Tibial artery (tissue), 4 donors: ENCODE data around the gene PNPLA6.

Experiments
- DNase-seq, 2 donors: peaks; one replicate each; pipeline ENCODE4 v3.0.0-alpha.2; 2019
- H3K27ac ChIP-seq, 2 donors: fragments of 200-600 bp; sonication (generic) in 1 of 2; 1 replicate in 1 of 2; 2 replicates in 1 of 2; pipeline ENCODE4 v1.5.1; 2018 to 2019; ENCODE audit warnings: mild to moderate bottlenecking in 1 of 2
- H3K27me3 ChIP-seq, 2 donors: fragments of 200-600 bp; sonication (generic) in 1 of 2; one replicate each; pipeline versions ENCODE4 v1.5.1 to v1.6.0; 2016 to 2019
- H3K36me3 ChIP-seq, 3 donors: fragments of 200-600 bp; sonication (generic) in 2 of 3; one replicate each; pipeline ENCODE4 v1.5.1; 2016 to 2019; ENCODE audit warnings: mild to moderate bottlenecking in 2 of 3
- H3K4me1 ChIP-seq, 4 donors: fragments of 200-600 bp; sonication (generic) in 2 of 4; 1 replicate in 3 of 4; 2 replicates in 1 of 4; pipeline ENCODE4 v1.5.1; 2016 to 2019
- H3K4me3 ChIP-seq, 2 donors: fragments of 200-600 bp; sonication (generic) in 1 of 2; 1 replicate in 1 of 2; 2 replicates in 1 of 2; pipeline ENCODE4 v1.5.1; 2018 to 2019; ENCODE audit warnings: mild to moderate bottlenecking in 2 of 2
- H3K9me3 ChIP-seq, 3 donors: fragments of 200-600 bp; sonication (generic) in 1 of 3; one replicate each; pipeline ENCODE4 v1.5.1; 2016 to 2019
- CTCF ChIP-seq, 2 experiments: fragments of 200-600 bp in 1 of 2; fragments of 450-650 bp in 1 of 2; IDR thresholded peaks; one replicate each; pipeline ENCODE4 v1.5.1; 2017 to 2019; ENCODE audit warnings: antibody characterized with exemption in 2 of 2, mild to moderate bottlenecking in 1 of 2, moderate library complexity in 1 of 2
- intact Hi-C: fragments of 100-400 bp; cut with DNase I; formaldehyde crosslinking; loops from one replicate; pipeline ENCODE4 v1.15.0; 2023; ENCODE audit warnings: low total_unique reads

Gene PNPLA6

GRCh38 chr19:7589822-7590221 is 54.3 kb downstream of the PNPLA6 start:
- H3K9me3 ChIP-seq, result no peaks in the 10 kb centered on the region
- no peaks in the 10 kb centered on the region for H3K4me1 ChIP-seq
- H3K27me3 ChIP-seq, result peaks cover 0 to 30% of the 10 kb centered on the region in 2 donors
- intact Hi-C loops, result no loop called here
- no peaks in the 10 kb centered on the region for H3K36me3 ChIP-seq
- DNase-seq, result no peak
- no peak overlapping the region for H3K27ac ChIP-seq
- no peak overlapping the region for H3K4me3 ChIP-seq
- TF ChIP-seq CTCF (IDR thresholded peaks at IDR 0.05), result no peak

GRCh38 chr19:7590256-7590655 is 54.7 kb downstream of the PNPLA6 start:
- H3K36me3 ChIP-seq, result no peaks in the 10 kb centered on the region
- no peak for DNase-seq
- peaks cover 0 to 34% of the 10 kb centered on the region in 2 donors for H3K27me3 ChIP-seq
- TF ChIP-seq CTCF (IDR thresholded peaks at IDR 0.05), result no peak
- no peaks in the 10 kb centered on the region for H3K4me1 ChIP-seq
- no peaks in the 10 kb centered on the region for H3K9me3 ChIP-seq
- intact Hi-C loops, result no loop called here
- no peak overlapping the region for H3K27ac ChIP-seq
- H3K4me3 ChIP-seq, result no peak overlapping the region

- Histone ChIP-seq H3K36me3 (no peaks in the 10 kb centered on the region), H3K4me3 (peak within 1 kb of the TSS in 1 of 2 donors; percentile 18), H3K27me3 (peaks cover 3 to 62% of the 10 kb centered on the region in 2 donors), H3K27ac (no peak within 1 kb of the TSS), H3K9me3 (no peaks in the 10 kb centered on the region), H3K4me1 (peaks cover 0 to 14% (median 6%) of the 10 kb centered on the region in 4 donors)
- no peak for TF ChIP-seq CTCF (IDR thresholded peaks at IDR 0.05)
- intact Hi-C loops, result no loop called here
- no peak for DNase-seq
Measured at GRCh38 chr19:7595466-7596133, 60.1 kb downstream of the PNPLA6 start, which contains the start of gene CAMSAP3. CAMSAP3 (plus strand) TSS chr19:7595863; CDS start chr19:7596003, 140 bp downstream.

- intact Hi-C loops, result no loop called here
- Histone ChIP-seq H3K9me3 (no peaks in the 10 kb centered on the region), H3K27me3 (peaks cover 3 to 56% of the 10 kb centered on the region in 2 donors), H3K36me3 (no peaks in the 10 kb centered on the region), H3K4me1 (peaks cover 0 to 14% (median 6%) of the 10 kb centered on the region in 4 donors), H3K27ac (no peak overlapping the region), H3K4me3 (peak overlapping the region in 1 of 2 donors; percentile 18)
- no peak for TF ChIP-seq CTCF (IDR thresholded peaks at IDR 0.05)
- no peak for DNase-seq
Measured at GRCh38 chr19:7596211-7596937, 60.9 kb downstream of the PNPLA6 start.

- no peak overlapping the region for H3K27ac ChIP-seq
- no peak for DNase-seq
- H3K36me3 ChIP-seq, result no peaks in the 10 kb centered on the region
- H3K4me1 ChIP-seq, result peaks cover 0 to 15% (median 8%) of the 10 kb centered on the region in 4 donors
- intact Hi-C loops, result no loop called here
- TF ChIP-seq CTCF (IDR thresholded peaks at IDR 0.05), result no peak
- no peaks in the 10 kb centered on the region for H3K9me3 ChIP-seq
- no peak overlapping the region for H3K4me3 ChIP-seq
- peaks cover 3 to 63% of the 10 kb centered on the region in 2 donors for H3K27me3 ChIP-seq
Measured at GRCh38 chr19:7597689-7598088, 62.2 kb downstream of the PNPLA6 start.
